MCF 10A (cell line): ENCODE results near the gene LRP1B. TPM values are rescaled to one million over a fixed set of nuclear protein-coding genes. Genes with fewer than 3 reads are reported as not detected.

ENCODE experiments used
- BruUV-seq: library from RNA; stranded (reverse); fragments of 400-500 nt; replicated peaks from 2 replicates; lab custom pipeline; 2021; lab: Mats Ljungman, UMichigan
- CTCF ChIA-PET: fragments of 300-600 bp; sonication (Branson Sonifier 250); formaldehyde crosslinking; extraction: SDS; loops from one replicate; lab custom pipeline; 2021; ENCODE audit warnings: antibody characterized with exemption, inconsistent platforms; lab: Yijun Ruan, JAX
- POLR2A ChIA-PET: fragments of 300-600, 350-650 bp; sonication (Branson Sonifier 250); formaldehyde crosslinking; extraction: SDS; loops from one replicate; lab custom pipeline; 2020; ENCODE audit warnings: antibody characterized with exemption, inconsistent platforms; lab: Yijun Ruan, JAX
- DNase-seq: peaks from one replicate; pipeline ENCODE4 v3.0.0-alpha.2; 2018; ENCODE audit not compliant: unreplicated experiment
- H3K27ac Mint-ChIP-seq: one replicate; pipeline ENCODE4 v1.8.0; 2022; ENCODE audit warnings: mild to moderate bottlenecking, low read depth, mixed read lengths; ENCODE audit not compliant: unreplicated experiment
- H3K27me3 Mint-ChIP-seq: one replicate; pipeline ENCODE4 v1.8.0; 2022; ENCODE audit warnings: mixed read lengths; ENCODE audit not compliant: insufficient read depth, unreplicated experiment
- H3K36me3 Mint-ChIP-seq: one replicate; pipeline ENCODE4 v1.8.0; 2022; ENCODE audit warnings: mild to moderate bottlenecking, moderate library complexity, mixed read lengths; ENCODE audit not compliant: insufficient read depth, unreplicated experiment
- H3K4me1 Mint-ChIP-seq: one replicate; pipeline ENCODE4 v1.8.0; 2022; ENCODE audit warnings: mixed read lengths; ENCODE audit not compliant: insufficient read depth, unreplicated experiment
- H3K4me3 Mint-ChIP-seq: one replicate; pipeline ENCODE4 v1.8.0; 2022; ENCODE audit warnings: mild to moderate bottlenecking, moderate library complexity, mixed read lengths; ENCODE audit not compliant: unreplicated experiment
- H3K9me3 Mint-ChIP-seq: one replicate; pipeline ENCODE4 v1.8.0; 2022; ENCODE audit warnings: mixed read lengths; ENCODE audit not compliant: unreplicated experiment
- intact Hi-C: fragments of 100-400 bp; cut with micrococcal nuclease; formaldehyde crosslinking; loops from 2 replicates; pipeline ENCODE4 v1.14.1; 2022
- microRNA-seq: library from miRNA; unstranded; fragments of <30 nt; microRNA quantifications from one replicate; pipeline ENCODE4 v1.2.0, GENCODE V29; 2022
- total RNA-seq: library from RNA; stranded (reverse); gene quantifications from 2 replicates; pipeline ENCODE4 v1.2.3, GENCODE V29; 2022
- TF ChIP-seq, protein P1 (sequence below): fragments of 200-600 bp; IDR thresholded peaks from one replicate; pipeline ENCODE4 v1.8.0; 2022; ENCODE audit warnings: antibody characterized with exemption, mild to moderate bottlenecking; ENCODE audit not compliant: unreplicated experiment

The LRP1B gene
- total RNA-seq, 1 experiment from 2014 or later, result not detected

DNA sequence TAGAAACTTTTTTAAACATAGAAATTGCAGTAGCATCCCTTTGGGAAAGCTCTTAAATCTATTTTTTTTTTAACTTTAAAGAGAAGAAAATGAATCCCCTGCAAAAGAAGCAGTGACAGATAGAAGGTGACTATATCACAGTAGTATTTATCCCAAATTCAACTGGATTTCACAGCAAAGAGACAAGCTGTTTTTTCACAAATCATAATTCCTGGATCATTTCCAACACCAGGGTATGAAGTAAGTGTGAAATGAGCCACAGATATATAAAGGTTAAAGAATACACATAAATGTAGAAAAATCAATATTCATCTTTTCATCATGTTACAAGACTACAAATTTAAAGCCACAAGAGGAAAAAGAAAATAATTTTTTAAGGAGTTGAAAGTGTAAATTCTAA is 1945.7 kb downstream of the LRP1B start:
- no peak for DNase-seq
- CTCF ChIA-PET, result interaction anchor here (0.5 kb wide), 1 partner anchor 23 kb away, joined by 3 read pairs; no protein-coding TSS in a partner anchor
- no TSS peak for BruUV-seq
- Mint-ChIP-seq H3K4me3 (no peak overlapping the region), H3K27me3 (peaks cover 85% of the 10 kb centered on the region), H3K36me3 (no peaks in the 10 kb centered on the region), H3K9me3 (no peaks in the 10 kb centered on the region), H3K27ac (no peak overlapping the region), H3K4me1 (no peaks in the 10 kb centered on the region)
- TF ChIP-seq, protein P1, sequence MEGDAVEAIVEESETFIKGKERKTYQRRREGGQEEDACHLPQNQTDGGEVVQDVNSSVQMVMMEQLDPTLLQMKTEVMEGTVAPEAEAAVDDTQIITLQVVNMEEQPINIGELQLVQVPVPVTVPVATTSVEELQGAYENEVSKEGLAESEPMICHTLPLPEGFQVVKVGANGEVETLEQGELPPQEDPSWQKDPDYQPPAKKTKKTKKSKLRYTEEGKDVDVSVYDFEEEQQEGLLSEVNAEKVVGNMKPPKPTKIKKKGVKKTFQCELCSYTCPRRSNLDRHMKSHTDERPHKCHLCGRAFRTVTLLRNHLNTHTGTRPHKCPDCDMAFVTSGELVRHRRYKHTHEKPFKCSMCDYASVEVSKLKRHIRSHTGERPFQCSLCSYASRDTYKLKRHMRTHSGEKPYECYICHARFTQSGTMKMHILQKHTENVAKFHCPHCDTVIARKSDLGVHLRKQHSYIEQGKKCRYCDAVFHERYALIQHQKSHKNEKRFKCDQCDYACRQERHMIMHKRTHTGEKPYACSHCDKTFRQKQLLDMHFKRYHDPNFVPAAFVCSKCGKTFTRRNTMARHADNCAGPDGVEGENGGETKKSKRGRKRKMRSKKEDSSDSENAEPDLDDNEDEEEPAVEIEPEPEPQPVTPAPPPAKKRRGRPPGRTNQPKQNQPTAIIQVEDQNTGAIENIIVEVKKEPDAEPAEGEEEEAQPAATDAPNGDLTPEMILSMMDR, result no peak
- intact Hi-C loops, result no loop called here
- POLR2A ChIA-PET, result no interaction called here

DNA sequence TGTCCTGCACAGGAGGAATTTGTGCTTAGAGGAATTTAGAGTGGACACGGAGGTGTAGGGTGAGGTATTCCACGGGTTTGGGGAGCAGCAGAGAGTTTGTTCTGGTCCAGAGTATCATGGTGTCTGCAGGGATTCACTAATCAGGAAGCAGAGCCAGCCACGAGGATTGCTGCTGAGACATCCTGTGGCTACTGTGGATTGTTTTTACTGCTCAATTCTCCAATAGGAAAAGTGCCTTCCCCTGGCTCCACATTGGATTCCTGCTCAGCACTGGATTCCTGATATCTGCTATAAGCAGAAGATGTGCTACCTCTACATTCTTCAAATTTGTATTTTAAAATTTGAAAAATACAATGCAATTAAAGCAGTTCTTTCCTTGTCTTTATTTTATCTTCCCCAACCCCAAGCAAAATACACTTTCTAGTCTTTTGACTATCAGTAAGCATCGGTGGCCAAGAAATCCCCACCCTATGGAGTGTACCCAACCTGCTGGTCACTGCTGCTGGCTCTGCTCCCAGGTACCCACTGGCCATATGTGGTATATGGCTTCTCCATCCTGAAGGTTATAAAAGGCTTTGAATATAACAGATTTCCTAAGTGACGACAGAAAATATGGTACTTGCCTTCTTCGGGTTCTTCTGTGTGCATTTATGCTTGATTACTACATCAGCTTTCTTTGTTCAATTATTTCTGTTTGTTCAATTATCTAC is 1947.6 kb downstream of the LRP1B start:
- CTCF ChIA-PET, result no interaction called here
- no TSS peak for BruUV-seq
- Mint-ChIP-seq H3K9me3 (no peaks in the 10 kb centered on the region), H3K4me1 (no peaks in the 10 kb centered on the region), H3K4me3 (no peak overlapping the region), H3K36me3 (no peaks in the 10 kb centered on the region), H3K27me3 (peaks cover 75% of the 10 kb centered on the region), H3K27ac (no peak overlapping the region)
- intact Hi-C loops, result no loop called here
- TF ChIP-seq, protein P1, result no peak
- POLR2A ChIA-PET, result no interaction called here
- DNase-seq, result no peak

Small RNAs within 50 kb of the gene (microRNA-seq; reads per million reads assigned to microRNA genes)
- gene MIR7157, result not detected
